Measurements from ENCODE around the gene NCKAP5.

NCKAP5 gene

GRCh38 chr2:132664096-132664495 lies 904.2 kb downstream of the NCKAP5 start:
- Histone ChIP-seq H3K4me3 (ENCODE audit: insufficient read depth, low read depth, low read length) (no peak overlapping the region), H3K4me1 (ENCODE audit: control insufficient read depth, insufficient read depth, low read length) (peaks cover 12% of the 10 kb centered on the region), H3K27me3 (ENCODE audit: control insufficient read depth, insufficient read depth, low read length, poor library complexity, severe bottlenecking) (peaks cover 27% of the 10 kb centered on the region), H3K27ac (ENCODE audit: insufficient read depth, low read depth, low read length, poor library complexity, severe bottlenecking) (no peak overlapping the region), H3K9me3 (ENCODE audit: control insufficient read depth, low read length) (no peaks in the 10 kb centered on the region), H3K36me3 (ENCODE audit: control insufficient read depth, insufficient read depth, low read length) (no peaks in the 10 kb centered on the region)
- WGBS, 2 experiments = 92 to 96% methylated on average over 2 of the region's 2 CpGs

- Histone ChIP-seq H3K27me3 (ENCODE audit: control insufficient read depth, insufficient read depth, low read length, poor library complexity, severe bottlenecking) (peaks cover 13% of the 10 kb centered on the region), H3K4me3 (ENCODE audit: insufficient read depth, low read depth, low read length) (no peak overlapping the region), H3K9me3 (ENCODE audit: control insufficient read depth, low read length) (no peaks in the 10 kb centered on the region), H3K27ac (ENCODE audit: insufficient read depth, low read depth, low read length, poor library complexity, severe bottlenecking) (no peak overlapping the region), H3K4me1 (ENCODE audit: control insufficient read depth, insufficient read depth, low read length) (no peaks in the 10 kb centered on the region), H3K36me3 (ENCODE audit: control insufficient read depth, insufficient read depth, low read length) (no peaks in the 10 kb centered on the region)
- WGBS, 2 experiments = 94 to 100% methylated on average over 2 to 3 of the region's 3 CpGs
These were observed 905.5 kb downstream of the NCKAP5 start for GRCh38 chr2:132662732-132663131.

GRCh38 chr2:132659331-132659730 lies 908.9 kb downstream of the NCKAP5 start:
- 92 to 94% methylated on average over 3 of the region's 3 CpGs for WGBS, 2 experiments
- Histone ChIP-seq H3K4me1 (ENCODE audit: control insufficient read depth, insufficient read depth, low read length) (no peaks in the 10 kb centered on the region), H3K36me3 (ENCODE audit: control insufficient read depth, insufficient read depth, low read length) (no peaks in the 10 kb centered on the region)

DNA sequence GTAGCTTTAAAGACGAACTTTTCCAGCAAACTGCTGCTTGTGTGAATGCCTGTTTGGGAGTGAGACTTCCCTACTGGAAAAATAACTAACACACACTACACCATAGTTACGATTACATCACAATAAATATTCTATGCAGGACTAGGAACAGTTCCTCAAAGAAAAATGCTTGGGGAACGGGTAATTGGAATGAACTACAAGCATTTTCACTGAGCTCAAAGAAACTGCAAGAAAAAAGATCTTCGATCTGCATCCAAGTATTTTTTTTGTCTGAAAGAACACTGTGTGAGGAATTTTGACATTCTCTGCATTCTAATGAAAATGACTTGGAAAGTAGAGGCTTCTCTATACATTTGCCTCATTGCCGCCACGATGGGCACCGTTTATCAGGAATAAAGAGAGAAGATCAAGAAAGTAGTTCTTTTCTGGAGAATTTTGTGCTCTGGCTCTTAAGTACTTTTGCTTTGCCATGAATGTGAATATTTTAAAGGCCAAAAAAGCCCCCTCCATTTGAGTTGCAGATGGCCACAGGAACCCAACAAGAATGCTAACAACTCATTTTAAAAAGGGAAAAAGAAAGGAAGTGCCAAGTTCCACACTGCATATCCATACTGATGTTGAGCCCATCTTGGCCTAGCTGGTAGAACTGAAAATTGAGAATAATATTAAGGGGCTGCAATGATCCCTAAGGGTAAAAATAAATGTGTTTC lies 911.8 kb downstream of the NCKAP5 start:
- Histone ChIP-seq H3K36me3 (ENCODE audit: control insufficient read depth, insufficient read depth, low read length) (no peaks in the 10 kb centered on the region), H3K4me1 (ENCODE audit: control insufficient read depth, insufficient read depth, low read length) (peaks cover 7% of the 10 kb centered on the region), H3K27me3 (ENCODE audit: control insufficient read depth, insufficient read depth, low read length, poor library complexity, severe bottlenecking) (no peaks in the 10 kb centered on the region), H3K9me3 (ENCODE audit: control insufficient read depth, low read length) (no peaks in the 10 kb centered on the region), H3K4me3 (ENCODE audit: insufficient read depth, low read depth, low read length) (no peak overlapping the region), H3K27ac (ENCODE audit: insufficient read depth, low read depth, low read length, poor library complexity, severe bottlenecking) (no peak overlapping the region)
- WGBS, 2 experiments = 76 to 80% methylated on average over 7 of the region's 7 CpGs

More at GRCh38 chr2:132659331-132659730, 908.9 kb downstream of the NCKAP5 start:
- Histone ChIP-seq H3K9me3 (ENCODE audit: control insufficient read depth, low read length) (no peaks in the 10 kb centered on the region), H3K4me3 (ENCODE audit: insufficient read depth, low read depth, low read length) (no peak overlapping the region), H3K27me3 (ENCODE audit: control insufficient read depth, insufficient read depth, low read length, poor library complexity, severe bottlenecking) (no peaks in the 10 kb centered on the region), H3K27ac (ENCODE audit: insufficient read depth, low read depth, low read length, poor library complexity, severe bottlenecking) (no peak overlapping the region)

- no peaks in the 10 kb centered on the region for H3K27me3 ChIP-seq (ENCODE audit: control insufficient read depth, insufficient read depth, low read length, poor library complexity, severe bottlenecking)
- WGBS, 2 experiments = 93 to 95% methylated on average over 7 of the region's 7 CpGs
- no peaks in the 10 kb centered on the region for H3K36me3 ChIP-seq (ENCODE audit: control insufficient read depth, insufficient read depth, low read length)
- peaks cover 7% of the 10 kb centered on the region for H3K4me1 ChIP-seq (ENCODE audit: control insufficient read depth, insufficient read depth, low read length)
- no peaks in the 10 kb centered on the region for H3K9me3 ChIP-seq (ENCODE audit: control insufficient read depth, low read length)
- no peak overlapping the region for H3K27ac ChIP-seq (ENCODE audit: insufficient read depth, low read depth, low read length, poor library complexity, severe bottlenecking)
- H3K4me3 ChIP-seq (ENCODE audit: insufficient read depth, low read depth, low read length) = no peak overlapping the region
These were observed 913.3 kb downstream of the NCKAP5 start for GRCh38 chr2:132654968-132655367.

GRCh38 chr2:132654335-132654734 lies 913.9 kb downstream of the NCKAP5 start:
- Histone ChIP-seq H3K4me1 (ENCODE audit: control insufficient read depth, insufficient read depth, low read length) (peaks cover 7% of the 10 kb centered on the region), H3K9me3 (ENCODE audit: control insufficient read depth, low read length) (no peaks in the 10 kb centered on the region), H3K27me3 (ENCODE audit: control insufficient read depth, insufficient read depth, low read length, poor library complexity, severe bottlenecking) (no peaks in the 10 kb centered on the region), H3K27ac (ENCODE audit: insufficient read depth, low read depth, low read length, poor library complexity, severe bottlenecking) (no peak overlapping the region), H3K4me3 (ENCODE audit: insufficient read depth, low read depth, low read length) (no peak overlapping the region), H3K36me3 (ENCODE audit: control insufficient read depth, insufficient read depth, low read length) (no peaks in the 10 kb centered on the region)
- WGBS, 2 experiments = 80 to 82% methylated on average over 4 of the region's 4 CpGs

- 49 to 74% methylated on average over 8 of the region's 8 CpGs for WGBS, 2 experiments
- Histone ChIP-seq H3K4me1 (ENCODE audit: control insufficient read depth, insufficient read depth, low read length) (peaks cover 7% of the 10 kb centered on the region), H3K4me3 (ENCODE audit: insufficient read depth, low read depth, low read length) (no peak overlapping the region)
These were observed 915.8 kb downstream of the NCKAP5 start for GRCh38 chr2:132652474-132652873.

DNA sequence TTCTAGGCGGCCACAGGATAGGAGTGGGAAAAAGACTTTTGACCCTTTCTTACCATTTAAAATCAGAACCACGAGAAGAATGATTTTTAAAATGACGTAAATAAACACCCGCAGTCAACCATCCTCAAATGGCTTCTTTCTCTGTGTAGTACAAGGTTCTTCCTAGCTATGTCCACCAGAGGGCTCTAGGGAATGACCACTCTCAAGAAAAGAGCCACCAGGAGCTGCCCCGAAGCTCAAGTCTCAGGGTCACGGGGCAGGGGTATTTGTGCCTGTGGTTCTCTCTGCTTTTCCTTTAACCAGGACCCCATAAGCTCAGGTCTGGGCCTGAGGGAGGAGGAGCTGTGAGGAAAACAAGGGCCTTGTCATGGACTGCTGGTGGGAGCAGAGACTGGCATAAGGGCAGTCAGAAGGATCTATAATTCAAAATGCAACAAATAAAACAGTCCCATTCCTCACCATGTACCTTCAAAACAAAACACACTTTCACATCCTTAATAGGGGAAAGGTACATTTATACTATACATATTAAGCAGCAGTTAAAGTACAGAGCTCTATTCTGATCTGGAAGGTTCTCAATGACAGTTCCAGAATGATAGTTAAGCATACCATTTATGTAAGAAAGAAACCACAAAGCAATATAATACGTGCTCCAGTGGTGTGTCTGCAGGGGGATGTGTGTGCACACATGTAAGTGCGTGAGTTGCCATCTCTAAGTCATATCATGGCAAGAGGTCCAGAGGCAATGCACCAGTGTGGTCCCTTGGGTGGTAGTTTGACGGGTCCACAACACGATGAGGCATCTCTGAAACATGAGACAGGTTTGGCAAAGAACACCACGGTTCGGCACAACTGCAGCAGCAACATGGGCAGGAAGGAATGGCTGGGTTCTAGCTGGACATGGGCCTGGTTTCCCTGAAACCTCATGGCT lies 916.9 kb downstream of the NCKAP5 start:
- H3K36me3 ChIP-seq (ENCODE audit: control insufficient read depth, insufficient read depth, low read length) = no peaks in the 10 kb centered on the region
- peaks cover 7% of the 10 kb centered on the region for H3K4me1 ChIP-seq (ENCODE audit: control insufficient read depth, insufficient read depth, low read length)
- no peaks in the 10 kb centered on the region for H3K27me3 ChIP-seq (ENCODE audit: control insufficient read depth, insufficient read depth, low read length, poor library complexity, severe bottlenecking)
- no peak overlapping the region for H3K4me3 ChIP-seq (ENCODE audit: insufficient read depth, low read depth, low read length)
- H3K9me3 ChIP-seq (ENCODE audit: control insufficient read depth, low read length) = no peaks in the 10 kb centered on the region
- H3K27ac ChIP-seq (ENCODE audit: insufficient read depth, low read depth, low read length, poor library complexity, severe bottlenecking) = no peak overlapping the region
- WGBS, 2 experiments = 91% methylated on average over 12 of the region's 12 CpGs

More at GRCh38 chr2:132652474-132652873, 915.8 kb downstream of the NCKAP5 start:
- Histone ChIP-seq H3K27ac (ENCODE audit: insufficient read depth, low read depth, low read length, poor library complexity, severe bottlenecking) (no peak overlapping the region), H3K9me3 (ENCODE audit: control insufficient read depth, low read length) (no peaks in the 10 kb centered on the region), H3K36me3 (ENCODE audit: control insufficient read depth, insufficient read depth, low read length) (no peaks in the 10 kb centered on the region), H3K27me3 (ENCODE audit: control insufficient read depth, insufficient read depth, low read length, poor library complexity, severe bottlenecking) (no peaks in the 10 kb centered on the region)

- WGBS, 2 experiments = 89 to 90% methylated on average over 8 of the region's 8 CpGs
- Histone ChIP-seq H3K4me1 (ENCODE audit: control insufficient read depth, insufficient read depth, low read length) (peaks cover 14% of the 10 kb centered on the region), H3K9me3 (ENCODE audit: control insufficient read depth, low read length) (no peaks in the 10 kb centered on the region), H3K4me3 (ENCODE audit: insufficient read depth, low read depth, low read length) (no peak overlapping the region), H3K36me3 (ENCODE audit: control insufficient read depth, insufficient read depth, low read length) (no peaks in the 10 kb centered on the region), H3K27ac (ENCODE audit: insufficient read depth, low read depth, low read length, poor library complexity, severe bottlenecking) (no peak overlapping the region), H3K27me3 (ENCODE audit: control insufficient read depth, insufficient read depth, low read length, poor library complexity, severe bottlenecking) (no peaks in the 10 kb centered on the region)
These were observed 921.6 kb downstream of the NCKAP5 start for GRCh38 chr2:132646540-132647108.
